Measurements from ENCODE around the gene IL10RB. TPM values are rescaled to one million over a fixed set of nuclear protein-coding genes. Genes with fewer than 3 reads are reported as not detected.

The IL10RB gene
- total RNA-seq, 4 donors from 2014 or later, result 11.4 to 17.1 (median 14.0) TPM

DNA sequence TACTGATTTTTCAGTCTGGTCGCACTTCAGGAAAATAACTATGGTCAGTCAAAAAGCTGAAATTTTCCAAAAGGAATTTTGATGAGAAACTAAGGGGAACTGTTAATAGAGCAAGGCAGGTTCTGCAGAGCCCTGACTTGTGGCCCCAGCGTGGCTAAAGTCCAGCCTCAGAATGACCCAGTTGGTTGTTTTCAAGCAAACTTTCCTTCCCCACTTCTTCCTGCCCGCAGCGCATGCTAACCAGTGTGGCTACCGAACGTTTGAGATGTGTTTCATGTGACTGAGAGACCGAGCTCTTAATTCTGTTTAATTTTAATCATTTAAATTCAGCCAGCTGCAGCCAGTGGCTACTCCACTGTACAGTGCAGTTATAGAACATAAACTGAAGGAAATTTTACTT lies 6.2 kb upstream of the IL10RB start:
- peaks cover 0 to 28% of the 10 kb centered on the region in 2 donors for H3K36me3 ChIP-seq
- ATAC-seq (no peak), DNase-seq (no peak)
- H3K27ac ChIP-seq, result no peak overlapping the region
- intact Hi-C loops (cut with DNase I; ENCODE audit: low total_unique reads) (no loop called here), in situ Hi-C loops (cut with MboI; ENCODE audit: low sequenced_read_pairs in 4 of 4) (no loop called here)
- H3K4me3 ChIP-seq, result no peak overlapping the region
- no peaks in the 10 kb centered on the region for H3K27me3 ChIP-seq
- TF ChIP-seq, protein P1, sequence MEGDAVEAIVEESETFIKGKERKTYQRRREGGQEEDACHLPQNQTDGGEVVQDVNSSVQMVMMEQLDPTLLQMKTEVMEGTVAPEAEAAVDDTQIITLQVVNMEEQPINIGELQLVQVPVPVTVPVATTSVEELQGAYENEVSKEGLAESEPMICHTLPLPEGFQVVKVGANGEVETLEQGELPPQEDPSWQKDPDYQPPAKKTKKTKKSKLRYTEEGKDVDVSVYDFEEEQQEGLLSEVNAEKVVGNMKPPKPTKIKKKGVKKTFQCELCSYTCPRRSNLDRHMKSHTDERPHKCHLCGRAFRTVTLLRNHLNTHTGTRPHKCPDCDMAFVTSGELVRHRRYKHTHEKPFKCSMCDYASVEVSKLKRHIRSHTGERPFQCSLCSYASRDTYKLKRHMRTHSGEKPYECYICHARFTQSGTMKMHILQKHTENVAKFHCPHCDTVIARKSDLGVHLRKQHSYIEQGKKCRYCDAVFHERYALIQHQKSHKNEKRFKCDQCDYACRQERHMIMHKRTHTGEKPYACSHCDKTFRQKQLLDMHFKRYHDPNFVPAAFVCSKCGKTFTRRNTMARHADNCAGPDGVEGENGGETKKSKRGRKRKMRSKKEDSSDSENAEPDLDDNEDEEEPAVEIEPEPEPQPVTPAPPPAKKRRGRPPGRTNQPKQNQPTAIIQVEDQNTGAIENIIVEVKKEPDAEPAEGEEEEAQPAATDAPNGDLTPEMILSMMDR (IDR thresholded peaks at IDR 0.05 in 4 of 5, conservative IDR thresholded peaks at IDR 0.05 in 1 of 5), result no peak
- no peak for TF ChIP-seq POLR2A (IDR thresholded peaks at IDR 0.05)
- H3K4me1 ChIP-seq, result peaks cover 6 to 8% of the 10 kb centered on the region in 2 donors
- H3K9me3 ChIP-seq, result no peaks in the 10 kb centered on the region

DNA sequence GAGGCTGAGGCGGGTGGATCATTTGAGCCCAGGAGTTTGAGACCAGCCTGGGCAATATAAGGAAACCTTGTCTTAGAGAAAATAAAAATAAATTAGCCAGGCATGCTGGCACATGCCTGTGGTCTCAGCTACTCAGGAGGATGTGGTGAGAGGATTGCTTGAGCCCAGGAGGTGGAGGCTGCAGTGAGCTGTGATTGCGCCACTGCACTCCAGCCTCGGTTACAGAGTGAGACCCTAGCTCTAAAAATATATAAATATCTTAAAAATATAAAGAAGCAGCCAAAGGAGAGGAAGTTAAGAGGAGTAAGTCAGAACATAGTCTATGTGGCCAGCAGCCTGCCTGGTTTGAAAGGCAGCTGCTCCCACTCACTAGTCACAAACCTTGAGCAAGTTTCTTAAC lies 4.5 kb upstream of the IL10RB start:
- H3K36me3 ChIP-seq, result peaks cover 0 to 21% of the 10 kb centered on the region in 2 donors
- intact Hi-C loops (cut with DNase I; ENCODE audit: low total_unique reads), result no loop called here
- no peak overlapping the region for H3K4me3 ChIP-seq

DNA sequence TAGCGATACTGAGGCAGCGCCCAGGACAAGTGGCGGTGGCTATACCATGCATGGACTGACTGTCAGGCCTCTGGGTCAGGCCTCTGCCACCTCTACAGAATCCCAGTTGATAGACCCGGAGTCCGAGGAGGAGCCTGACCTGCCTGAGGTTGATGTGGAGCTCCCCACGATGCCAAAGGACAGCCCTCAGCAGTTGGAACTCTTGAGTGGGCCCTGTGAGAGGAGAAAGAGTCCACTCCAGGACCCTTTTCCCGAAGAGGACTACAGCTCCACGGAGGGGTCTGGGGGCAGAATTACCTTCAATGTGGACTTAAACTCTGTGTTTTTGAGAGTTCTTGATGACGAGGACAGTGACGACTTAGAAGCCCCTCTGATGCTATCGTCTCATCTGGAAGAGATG lies 3.2 kb upstream of the IL10RB start:
- Histone ChIP-seq H3K27ac (no peak overlapping the region), H3K27me3 (no peaks in the 10 kb centered on the region), H3K9me3 (no peaks in the 10 kb centered on the region), H3K36me3 (peaks cover 0 to 14% of the 10 kb centered on the region in 2 donors), H3K4me1 (peaks cover 17 to 28% of the 10 kb centered on the region in 2 donors), H3K4me3 (no peak overlapping the region)
- in situ Hi-C loops (cut with MboI; ENCODE audit: low sequenced_read_pairs in 4 of 4), result no loop called here
- intact Hi-C loops (cut with DNase I; ENCODE audit: low total_unique reads), result no loop called here
- no peak for DNase-seq
- ATAC-seq, result no peak
- TF ChIP-seq, protein P1 (IDR thresholded peaks at IDR 0.05 in 4 of 5, conservative IDR thresholded peaks at IDR 0.05 in 1 of 5), result no peak
- TF ChIP-seq POLR2A (IDR thresholded peaks at IDR 0.05), result no peak

More for the DNA sequence above, 4.5 kb upstream of the IL10RB start:
- no peak for ATAC-seq
- TF ChIP-seq, protein P1 (IDR thresholded peaks at IDR 0.05 in 4 of 5, conservative IDR thresholded peaks at IDR 0.05 in 1 of 5), result no peak
- no peak for TF ChIP-seq POLR2A (IDR thresholded peaks at IDR 0.05)
- Histone ChIP-seq H3K4me1 (peaks cover 11 to 19% of the 10 kb centered on the region in 2 donors), H3K9me3 (no peaks in the 10 kb centered on the region), H3K27ac (no peak overlapping the region), H3K27me3 (no peaks in the 10 kb centered on the region)
- no peak for DNase-seq
- in situ Hi-C loops (cut with MboI; ENCODE audit: low sequenced_read_pairs in 4 of 4), result no loop called here

DNA sequence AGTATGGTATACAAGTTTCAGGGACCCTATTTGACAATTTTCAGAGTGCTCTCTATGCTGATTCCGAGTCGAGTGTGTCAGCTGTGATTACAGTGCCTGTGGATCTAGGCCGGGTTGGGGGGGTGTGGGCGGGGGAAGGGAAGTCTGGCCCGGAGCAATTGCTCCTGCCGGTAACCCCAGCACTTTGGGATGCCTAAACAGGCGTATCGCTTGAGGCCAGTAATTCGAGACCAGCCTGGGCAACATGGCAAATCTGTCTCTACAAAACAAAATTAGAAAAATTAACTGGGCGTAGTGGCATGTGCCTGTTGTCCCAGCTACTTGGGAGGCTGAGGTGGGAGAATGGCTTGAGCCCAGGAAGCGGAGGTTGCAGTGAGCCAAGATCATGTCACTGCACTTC lies 1.6 kb upstream of the IL10RB start:
- Histone ChIP-seq H3K9me3 (no peaks in the 10 kb centered on the region), H3K27me3 (no peaks in the 10 kb centered on the region), H3K4me3 (peak overlapping the region in 1 of 4 donors; percentile 0), H3K27ac (peak overlapping the region; percentile 46 to 84 (median 82)), H3K4me1 (peaks cover 17 to 28% of the 10 kb centered on the region in 2 donors), H3K36me3 (peaks cover 0 to 4% of the 10 kb centered on the region in 2 donors)
- TF ChIP-seq, protein P1 (IDR thresholded peaks at IDR 0.05 in 4 of 5, conservative IDR thresholded peaks at IDR 0.05 in 1 of 5), result no peak
- no peak for TF ChIP-seq POLR2A (IDR thresholded peaks at IDR 0.05)
- DNase-seq (no peak), ATAC-seq (no peak)
- intact Hi-C loops (cut with DNase I; ENCODE audit: low total_unique reads) (no loop called here), in situ Hi-C loops (cut with MboI; ENCODE audit: low sequenced_read_pairs in 4 of 4) (no loop called here)

DNA sequence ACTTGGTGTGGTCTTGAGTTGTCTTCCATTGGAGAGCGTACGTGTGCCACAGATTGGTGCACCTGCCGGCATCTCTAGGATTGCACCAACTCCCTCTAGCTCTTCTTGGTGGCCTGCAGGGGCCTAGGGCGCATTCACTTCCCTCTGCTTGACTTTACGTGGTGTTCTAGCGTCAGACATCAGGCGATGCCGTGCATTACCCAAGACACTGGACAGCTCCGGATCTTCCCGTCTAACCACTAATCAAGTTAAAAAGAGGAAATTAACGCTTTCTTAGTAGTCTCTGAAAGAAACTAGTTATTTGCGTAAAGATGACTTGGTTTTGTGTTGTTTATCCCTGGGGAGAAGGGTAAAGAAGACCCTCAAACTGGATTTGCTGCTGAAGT lies 510 bp upstream of the IL10RB start:
- peak; percentile 48 to 51 for ATAC-seq
- in situ Hi-C loops (cut with MboI; ENCODE audit: low sequenced_read_pairs in 4 of 4), result no loop called here
- no peaks in the 10 kb centered on the region for H3K27me3 ChIP-seq
- peak overlapping the region; percentile 73 to 91 (median 86) for H3K4me3 ChIP-seq
- H3K9me3 ChIP-seq, result no peaks in the 10 kb centered on the region
- peak overlapping the region; percentile 82 to 84 (median 83) for H3K27ac ChIP-seq
- peaks cover 0 to 4% of the 10 kb centered on the region in 2 donors for H3K36me3 ChIP-seq
- TF ChIP-seq, protein P1 (IDR thresholded peaks at IDR 0.05 in 4 of 5, conservative IDR thresholded peaks at IDR 0.05 in 1 of 5), result no peak
- H3K4me1 ChIP-seq, result peaks cover 17 to 28% of the 10 kb centered on the region in 2 donors
- peak; percentile 28 to 56 for DNase-seq
- intact Hi-C loops (cut with DNase I; ENCODE audit: low total_unique reads), result loop anchor here (1.0 to 5.0 kb wide), 4 partner anchors 36 to 182 kb away; partner anchors contain the start of genes IFNAR1 and IFNAR2
